A549 (cell line): ENCODE data around the gene PGLYRP2. TPM values are rescaled to one million over a fixed set of nuclear protein-coding genes. Genes with fewer than 3 reads are reported as not detected.

ENCODE experiments used
- ATAC-seq, 2 experiments: fragments of 200-7000 bp in 1 of 2; fragments of >200 bp in 1 of 2; cut with Nextera tagmentation in 1 of 2; cut with Tn5 transposase in 1 of 2; 3 replicates each; pipeline versions ENCODE4 v1.8.0 to v1.9.1; 2018 to 2020; ENCODE audit warnings: mild to moderate bottlenecking in 1 of 2, moderate library complexity in 1 of 2
- CTCF ChIA-PET: fragments of 300-600 bp; sonication (Branson Sonifier 250); formaldehyde crosslinking; extraction: SDS; loops from one replicate; lab custom pipeline; 2021; ENCODE audit warnings: antibody characterized with exemption, inconsistent platforms; lab: Yijun Ruan, JAX
- POLR2A ChIA-PET: fragments of 350-600 bp; formaldehyde crosslinking; extraction: SDS; loops from one replicate; lab custom pipeline; 2021; ENCODE audit warnings: antibody characterized with exemption, inconsistent platforms; lab: Yijun Ruan, JAX
- DNase-seq, 2 experiments: peaks; one replicate each; pipeline versions ENCODE4 v3.0.0 to v3.0.0-alpha.2; 2011 to 2016; ENCODE audit warnings: low read depth in 1 of 2, low spot score in 1 of 2
- FAIRE-seq: peaks from 2 replicates; lab custom pipeline; 2011; peaks lifted over from hg19 to GRCh38; lab: Jason Lieb, UNC
- H3K27ac ChIP-seq, 2 experiments: fragments of >200 bp; sonication (Bioruptor Twin); formaldehyde crosslinking; 3 replicates each; pipeline ENCODE4 v1.5.1; 2016 to 2017
- H3K4me1 ChIP-seq: fragments of >200 bp; sonication (Bioruptor Twin); formaldehyde crosslinking; 3 replicates; pipeline ENCODE4 v1.6.1; 2016
- H3K4me2 ChIP-seq: fragments of >200 bp; sonication (Bioruptor Twin); formaldehyde crosslinking; 3 replicates; pipeline ENCODE4 v1.6.1; 2016
- H3K4me3 ChIP-seq: fragments of >200 bp; sonication (Bioruptor Twin); formaldehyde crosslinking; 3 replicates; pipeline ENCODE4 v1.5.1; 2016
- H3K9me3 ChIP-seq: fragments of >200 bp; sonication (Bioruptor Twin); formaldehyde crosslinking; 3 replicates; pipeline ENCODE4 v1.6.1; 2016
- CBX8 ChIP-seq: fragments of 200-600 bp; sonication (generic); IDR thresholded peaks from 2 replicates; pipeline ENCODE4 v1.6.1; 2016
- CEBPB ChIP-seq, 2 experiments: fragments of >200 bp in 1 of 2; sonication (Bioruptor Twin) in 1 of 2; formaldehyde crosslinking in 1 of 2; IDR thresholded peaks; 2 replicates each; pipeline ENCODE4 v1.6.1; 2012 to 2016
- CHD2 ChIP-seq: fragments of 150-350 bp; IDR thresholded peaks from 2 replicates; pipeline ENCODE4 v1.6.1; 2014; ENCODE audit warnings: low read length; ENCODE audit not compliant: partially characterized antibody
- CHD4 ChIP-seq: fragments of 200-600 bp; sonication (generic); IDR thresholded peaks from 2 replicates; pipeline ENCODE4 v1.6.1; 2016; ENCODE audit warnings: antibody characterized with exemption, mild to moderate bottlenecking, borderline replicate concordance
- E2F6 ChIP-seq: IDR thresholded peaks from 2 replicates; pipeline ENCODE4 v1.6.1; 2012; ENCODE audit warnings: low read depth, borderline replicate concordance
- EHMT2 ChIP-seq: fragments of 200-600 bp; sonication (generic); IDR thresholded peaks from 2 replicates; pipeline ENCODE4 v1.6.1; 2016; ENCODE audit warnings: antibody characterized with exemption, low read depth, mild to moderate bottlenecking, moderate library complexity
- ESRRA ChIP-seq: fragments of 150-350 bp; IDR thresholded peaks from 2 replicates; pipeline ENCODE4 v1.6.1; 2014; ENCODE audit warnings: mild to moderate bottlenecking, low read length, borderline replicate concordance
- HEYL ChIP-seq: fragments of 250-450 bp; sonication (Bioruptor Pico); IDR thresholded peaks from 2 replicates; pipeline ENCODE4 v1.8.0; 2021; ENCODE audit warnings: mild to moderate bottlenecking, moderate library complexity
- HOXB5 ChIP-seq: fragments of 250-450 bp; sonication (Bioruptor Pico); IDR thresholded peaks from 2 replicates; pipeline ENCODE4 v1.5.0; 2020; ENCODE audit warnings: mild to moderate bottlenecking, moderate library complexity
- NFE2L2 ChIP-seq: fragments of 150-350 bp; conservative IDR thresholded peaks from 2 replicates; pipeline ENCODE4 v1.6.1; 2014; ENCODE audit warnings: low read length
- NPAS2 ChIP-seq: fragments of 250-450 bp; sonication (Bioruptor Pico); IDR thresholded peaks from 2 replicates; pipeline ENCODE4 v1.8.0; 2022; ENCODE audit warnings: mild to moderate bottlenecking, moderate library complexity, borderline replicate concordance
- PHF8 ChIP-seq: fragments of 200-600 bp; sonication (generic); IDR thresholded peaks from 2 replicates; pipeline ENCODE4 v1.6.1; 2016; ENCODE audit warnings: low read depth, mild to moderate bottlenecking, antibody characterized with exemption, moderate library complexity, borderline replicate concordance
- POLR2A ChIP-seq: IDR thresholded peaks from 2 replicates; pipeline ENCODE4 v1.6.1; 2012; ENCODE audit warnings: mild to moderate bottlenecking, low read length
- RFX5 ChIP-seq: fragments of 450-650 bp; IDR thresholded peaks from 2 replicates; pipeline ENCODE4 v1.7.1; 2014; ENCODE audit warnings: antibody characterized with exemption, mild to moderate bottlenecking, moderate library complexity
- RNF2 ChIP-seq: fragments of 200-600 bp; sonication (generic); IDR thresholded peaks from 2 replicates; pipeline ENCODE4 v1.6.1; 2016; ENCODE audit warnings: low read depth, mild to moderate bottlenecking, antibody characterized with exemption, moderate library complexity, borderline replicate concordance
- TP53 ChIP-seq: fragments of 250-450 bp; sonication (Bioruptor Pico); IDR thresholded peaks from 2 replicates; pipeline ENCODE4 v1.5.0; 2021; ENCODE audit warnings: mild to moderate bottlenecking, moderate library complexity
- USF2 ChIP-seq: fragments of 450-650 bp; IDR thresholded peaks from 2 replicates; pipeline ENCODE4 v1.6.1; 2014; ENCODE audit warnings: antibody characterized with exemption
- ZNF302 ChIP-seq: fragments of 250-450 bp; sonication (Bioruptor Pico); IDR thresholded peaks from 2 replicates; pipeline ENCODE4 v1.9.0; 2021; ENCODE audit warnings: inconsistent platforms, mild to moderate bottlenecking, moderate library complexity
- WGBS: methylation state at CpG from one replicate; pipeline ENCODE4 v1.1.6; 2017; ENCODE audit errors: missing lambda C conversion rate; 5-methylcytosine and 5-hydroxymethylcytosine counted together
- polyA plus RNA-seq, 4 experiments: library from polyadenylated mRNA; depleted of rRNA in 3 of 4; stranded (reverse); fragments of >200 nt; fragmentation: RNase III in 1 of 4; extraction: RNeasy Plus Mini Kit Qiagen cat#74134 plus additional on column Dnase treatment in 1 of 4; gene quantifications; 2 replicates in 3 of 4; 3 replicates in 1 of 4; pipeline ENCODE4 v1.2.3, GENCODE V29; 2011 to 2017
- TF ChIP-seq, protein P1 (sequence below): fragments of 250-450 bp; sonication (Bioruptor Pico); IDR thresholded peaks from 2 replicates; pipeline ENCODE4 v1.5.0; 2021; ENCODE audit warnings: mild to moderate bottlenecking, moderate library complexity, borderline replicate concordance
- TF ChIP-seq, protein P2 (sequence below): fragments of 250-450 bp; sonication (Bioruptor Pico); IDR thresholded peaks from 2 replicates; pipeline ENCODE4 v1.5.0; 2020; ENCODE audit warnings: low read depth, mild to moderate bottlenecking, moderate library complexity
- TF ChIP-seq, protein P3 (sequence below): IDR thresholded peaks from 2 replicates; pipeline ENCODE4 v1.6.1; 2012

PGLYRP2 gene
- polyA plus RNA-seq, 2 of the 4 experiments (the other 2 are of a cell fraction): not detected

- Histone ChIP-seq H3K9me3 (no peaks in the 10 kb centered on the region), H3K4me2 (no peak overlapping the region), H3K4me3 (no peak overlapping the region), H3K4me1 (no peaks in the 10 kb centered on the region), H3K27ac (no peak overlapping the region)
- ATAC-seq: no peak
- WGBS: 0% methylated on average over 1 of the region's 1 CpG
- FAIRE-seq: no peak
- ChIA-PET POLR2A (no interaction called here), CTCF (no interaction called here)
- DNase-seq: no peak
- TF ChIP-seq CHD4 (no peak), CEBPB (IDR thresholded peaks at IDR 0.05) (no peak), NPAS2 (CRISPR knock-in tag) (no peak), CBX8 (no peak), EHMT2 (no peak), HOXB5 (CRISPR knock-in tag) (no peak)
- TF ChIP-seq, protein P1, sequence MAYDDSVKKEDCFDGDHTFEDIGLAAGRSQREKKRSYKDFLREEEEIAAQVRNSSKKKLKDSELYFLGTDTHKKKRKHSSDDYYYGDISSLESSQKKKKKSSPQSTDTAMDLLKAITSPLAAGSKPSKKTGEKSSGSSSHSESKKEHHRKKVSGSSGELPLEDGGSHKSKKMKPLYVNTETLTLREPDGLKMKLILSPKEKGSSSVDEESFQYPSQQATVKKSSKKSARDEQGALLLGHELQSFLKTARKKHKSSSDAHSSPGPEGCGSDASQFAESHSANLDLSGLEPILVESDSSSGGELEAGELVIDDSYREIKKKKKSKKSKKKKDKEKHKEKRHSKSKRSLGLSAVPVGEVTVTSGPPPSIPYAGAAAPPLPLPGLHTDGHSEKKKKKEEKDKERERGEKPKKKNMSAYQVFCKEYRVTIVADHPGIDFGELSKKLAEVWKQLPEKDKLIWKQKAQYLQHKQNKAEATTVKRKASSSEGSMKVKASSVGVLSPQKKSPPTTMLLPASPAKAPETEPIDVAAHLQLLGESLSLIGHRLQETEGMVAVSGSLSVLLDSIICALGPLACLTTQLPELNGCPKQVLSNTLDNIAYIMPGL (CRISPR knock-in tag): no peak
Measured at GRCh38 chr19:15501596-15501995, 22.3 kb upstream of the PGLYRP2 start.

DNA sequence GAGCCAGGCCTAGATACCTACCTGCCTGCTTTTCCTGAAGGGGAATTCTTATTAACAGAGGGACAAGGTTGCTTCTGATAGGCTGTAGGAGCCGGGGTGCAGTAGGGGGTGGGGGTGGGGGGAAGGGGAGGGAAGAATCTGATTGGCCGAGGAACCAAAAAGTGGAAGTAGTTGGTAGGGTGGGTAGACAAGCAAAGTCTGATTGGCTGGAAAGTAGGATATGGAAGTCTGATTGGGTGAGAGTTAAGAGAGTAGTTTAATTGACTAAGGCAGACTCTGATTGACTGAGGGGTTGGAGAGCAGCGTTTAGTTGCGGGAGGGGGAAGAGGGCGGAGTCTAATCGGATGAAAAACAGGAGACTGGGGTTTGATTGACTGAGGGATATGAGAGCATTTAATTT lies 19.6 kb upstream of the PGLYRP2 start:
- ChIA-PET POLR2A (no interaction called here), CTCF (no interaction called here)
- 69% methylated on average over 5 of the region's 6 CpGs for WGBS
- Histone ChIP-seq H3K9me3 (no peaks in the 10 kb centered on the region), H3K4me3 (no peak overlapping the region), H3K27ac (no peak overlapping the region), H3K4me2 (no peak overlapping the region), H3K4me1 (no peaks in the 10 kb centered on the region)
- no peak for ATAC-seq
- TF ChIP-seq E2F6 (no peak), POLR2A (no peak), NFE2L2 (no peak), NPAS2 (CRISPR knock-in tag) (no peak), PHF8 (no peak)
- TF ChIP-seq, protein P2, sequence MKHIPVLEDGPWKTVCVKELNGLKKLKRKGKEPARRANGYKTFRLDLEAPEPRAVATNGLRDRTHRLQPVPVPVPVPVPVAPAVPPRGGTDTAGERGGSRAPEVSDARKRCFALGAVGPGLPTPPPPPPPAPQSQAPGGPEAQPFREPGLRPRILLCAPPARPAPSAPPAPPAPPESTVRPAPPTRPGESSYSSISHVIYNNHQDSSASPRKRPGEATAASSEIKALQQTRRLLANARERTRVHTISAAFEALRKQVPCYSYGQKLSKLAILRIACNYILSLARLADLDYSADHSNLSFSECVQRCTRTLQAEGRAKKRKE (CRISPR knock-in tag): no peak
- no peak for DNase-seq
- FAIRE-seq: no peak

- FAIRE-seq (no peak), ATAC-seq (no peak; a peak in 1 of 6 replicates), DNase-seq (no peak)
- ChIA-PET CTCF (no interaction called here), POLR2A (no interaction called here)
- no peaks in the 10 kb centered on the region for H3K4me1 ChIP-seq
- no peak overlapping the region for H3K4me3 ChIP-seq
- H3K9me3 ChIP-seq: no peaks in the 10 kb centered on the region
- no peak overlapping the region for H3K27ac ChIP-seq
- WGBS: 63% methylated on average over 10 of the region's 10 CpGs
- no peak overlapping the region for H3K4me2 ChIP-seq
- TF ChIP-seq EHMT2 (no peak), CHD2 (no peak), RFX5 (no peak), NPAS2 (CRISPR knock-in tag) (no peak), E2F6 (no peak), HOXB5 (CRISPR knock-in tag) (no peak), TP53 (CRISPR knock-in tag) (no peak), ESRRA (no peak), ZNF302 (no peak), HEYL (CRISPR knock-in tag) (no peak), RNF2 (no peak), USF2 (no peak), NFE2L2 (no peak)
- TF ChIP-seq, protein P3, sequence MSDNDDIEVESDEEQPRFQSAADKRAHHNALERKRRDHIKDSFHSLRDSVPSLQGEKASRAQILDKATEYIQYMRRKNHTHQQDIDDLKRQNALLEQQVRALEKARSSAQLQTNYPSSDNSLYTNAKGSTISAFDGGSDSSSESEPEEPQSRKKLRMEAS: no peak
- TF ChIP-seq, protein P1 (CRISPR knock-in tag): no peak
Measured at GRCh38 chr19:15498156-15498858, 19.0 kb upstream of the PGLYRP2 start.
